NCI-H526 treated with DMSO at 0.1 percent for 48 hours (cell line): ENCODE data around the gene KRTAP5-11.
"Not testable (repeated sequence)": the region's sequence is repeated elsewhere in the genome, so short reads cannot be mapped to it uniquely, and the experiment has no call there.

Experiments used
- DNase-seq: peaks from one replicate; lab custom pipeline; 2025; lab: John Stamatoyannopoulos, UW

Gene KRTAP5-11

DNA sequence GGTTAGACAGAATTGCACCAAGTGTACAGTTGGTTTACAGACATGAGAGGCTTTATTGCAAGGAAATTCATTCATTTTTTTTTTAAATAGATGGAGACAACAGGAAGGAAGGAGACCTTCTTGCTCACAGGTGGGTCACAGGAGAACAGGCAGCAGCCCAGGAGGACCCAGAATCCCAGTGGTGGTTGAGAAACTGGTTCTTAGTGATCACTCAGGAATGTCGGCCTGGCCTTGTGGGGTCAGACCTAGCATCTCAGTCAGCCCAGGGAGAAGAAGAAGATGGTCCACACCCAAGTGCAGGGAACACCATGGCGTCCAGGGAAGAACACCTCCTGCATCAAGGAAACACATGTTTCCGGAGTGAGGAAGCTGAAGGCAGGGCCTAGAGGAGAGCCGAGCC is 849 bp downstream of the KRTAP5-11 start:
- DNase-seq, result no peak

DNA sequence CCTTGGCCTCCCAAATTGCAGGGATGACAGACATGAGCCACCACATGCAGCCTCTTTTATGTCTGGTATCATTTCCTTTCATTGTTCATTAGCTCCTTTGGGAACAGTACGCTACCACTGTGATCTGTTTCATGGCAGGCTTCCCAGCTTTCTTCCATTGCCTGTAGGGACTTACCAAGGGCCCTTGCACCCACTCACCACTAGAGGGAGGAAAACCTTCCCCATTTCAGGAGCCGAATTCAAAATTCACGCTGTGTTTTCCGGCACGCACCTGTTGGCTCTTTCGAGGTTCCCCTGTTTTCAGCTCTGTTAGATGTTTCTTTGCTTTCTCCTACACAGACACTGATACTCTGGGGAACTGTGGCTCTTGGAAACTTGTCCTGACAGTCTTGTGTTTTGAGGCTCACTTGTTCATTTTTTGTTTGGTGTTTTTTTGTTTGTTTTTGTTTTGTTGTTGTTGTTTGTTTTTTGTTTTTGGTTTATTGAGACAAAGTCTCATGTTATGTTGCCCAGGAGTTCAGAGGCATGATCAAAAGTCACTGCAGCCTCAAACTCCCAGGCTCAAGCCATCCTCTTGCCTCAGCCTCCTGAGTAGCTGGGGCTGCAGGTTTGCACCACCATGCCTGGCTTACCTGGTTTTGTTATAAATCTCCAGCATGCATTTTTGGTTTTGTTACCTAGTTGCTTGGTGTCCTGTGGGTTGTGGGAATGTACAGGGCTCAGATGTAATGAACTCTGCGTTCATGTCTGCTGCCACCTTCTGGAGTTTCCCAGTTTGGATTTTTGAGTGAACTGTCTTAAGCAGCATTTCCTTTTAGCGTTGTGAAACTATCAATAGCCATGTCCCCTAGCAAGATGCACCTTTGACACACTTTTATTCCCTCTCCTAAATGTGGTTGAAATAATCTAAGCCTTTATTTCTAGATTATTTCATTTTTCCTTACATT is 2.3 kb downstream of the KRTAP5-11 start:
- peak; percentile 64 for DNase-seq

DNA sequence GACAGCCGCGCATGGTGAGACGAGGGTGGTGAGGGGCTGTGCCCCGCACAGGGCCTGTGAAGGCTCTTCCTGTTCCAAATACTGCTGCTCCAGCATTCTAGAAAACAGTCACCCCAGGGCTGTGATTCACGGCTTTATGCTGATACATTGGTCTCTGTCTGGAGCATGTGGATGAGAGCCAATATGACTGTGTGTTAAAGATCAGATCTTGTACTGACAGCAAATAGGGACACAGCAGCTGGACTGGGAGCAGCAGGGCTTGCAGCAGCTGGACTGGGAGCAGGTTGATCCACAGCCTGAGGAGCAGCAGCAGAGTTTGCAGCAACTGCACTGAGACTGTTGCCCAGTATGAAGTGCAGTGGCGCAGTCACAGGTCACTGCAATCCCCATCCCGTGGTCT is 3.2 kb downstream of the KRTAP5-11 start:
- DNase-seq, result not testable (repeated sequence)

DNA sequence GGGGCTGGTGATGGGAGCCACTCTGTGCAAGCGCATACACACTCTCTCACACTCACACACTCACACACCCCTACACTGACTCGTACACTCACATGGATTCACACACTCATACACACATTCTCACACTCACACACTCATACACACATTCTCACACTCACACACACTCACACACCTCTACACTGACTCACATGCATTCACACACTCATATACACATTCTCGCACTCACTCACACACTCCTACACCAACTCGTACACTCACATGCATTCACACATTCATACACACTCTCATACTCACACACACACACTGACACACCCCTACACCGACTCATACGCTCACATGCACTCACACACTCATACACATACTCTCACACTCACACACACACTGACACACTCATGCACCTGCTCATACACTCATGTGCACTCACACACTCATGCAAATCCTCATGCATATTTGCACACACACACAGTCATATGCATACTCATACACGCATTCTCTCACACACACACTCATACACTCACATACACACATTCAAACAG is 5.1 kb downstream of the KRTAP5-11 start:
- DNase-seq, result no peak

DNA sequence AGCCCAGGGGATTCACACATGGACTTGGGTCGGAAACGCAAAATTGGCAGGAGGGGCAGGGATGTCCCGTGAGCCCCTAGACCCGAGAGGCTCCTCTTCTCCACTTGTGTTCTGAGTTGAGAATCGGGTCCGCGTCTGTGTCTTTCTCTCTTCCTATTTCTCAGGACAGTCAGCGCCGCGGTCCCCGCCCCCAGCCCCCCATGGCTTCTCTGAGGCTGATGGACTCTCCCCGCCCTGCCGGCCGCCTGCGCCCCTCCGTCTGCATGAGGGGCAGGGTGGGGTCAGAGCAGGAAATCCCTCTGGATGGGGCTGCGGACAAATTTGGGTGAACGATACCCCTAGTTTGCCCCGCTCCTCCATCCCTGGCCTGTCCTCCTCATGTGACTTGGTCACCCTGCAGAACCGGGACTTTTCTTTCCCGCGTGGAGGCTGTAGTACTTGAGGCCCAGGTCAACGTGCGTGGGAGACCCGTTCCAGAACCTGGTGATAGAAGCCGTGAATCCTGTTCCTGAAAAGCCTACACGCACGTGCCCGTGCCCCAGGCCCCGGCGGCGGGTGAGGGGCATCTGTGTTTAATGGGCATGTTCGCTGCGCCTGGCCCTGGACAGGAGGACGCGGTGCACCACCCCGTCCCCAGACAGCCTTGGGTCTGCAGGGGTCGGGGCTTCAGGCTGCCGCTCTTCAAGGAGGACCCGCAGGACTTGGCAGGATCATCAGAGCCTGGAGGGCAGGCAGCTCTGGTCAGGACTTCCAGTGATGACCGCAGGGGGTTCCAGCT is 5.8 kb downstream of the KRTAP5-11 start:
- not testable (repeated sequence) for DNase-seq

DNA sequence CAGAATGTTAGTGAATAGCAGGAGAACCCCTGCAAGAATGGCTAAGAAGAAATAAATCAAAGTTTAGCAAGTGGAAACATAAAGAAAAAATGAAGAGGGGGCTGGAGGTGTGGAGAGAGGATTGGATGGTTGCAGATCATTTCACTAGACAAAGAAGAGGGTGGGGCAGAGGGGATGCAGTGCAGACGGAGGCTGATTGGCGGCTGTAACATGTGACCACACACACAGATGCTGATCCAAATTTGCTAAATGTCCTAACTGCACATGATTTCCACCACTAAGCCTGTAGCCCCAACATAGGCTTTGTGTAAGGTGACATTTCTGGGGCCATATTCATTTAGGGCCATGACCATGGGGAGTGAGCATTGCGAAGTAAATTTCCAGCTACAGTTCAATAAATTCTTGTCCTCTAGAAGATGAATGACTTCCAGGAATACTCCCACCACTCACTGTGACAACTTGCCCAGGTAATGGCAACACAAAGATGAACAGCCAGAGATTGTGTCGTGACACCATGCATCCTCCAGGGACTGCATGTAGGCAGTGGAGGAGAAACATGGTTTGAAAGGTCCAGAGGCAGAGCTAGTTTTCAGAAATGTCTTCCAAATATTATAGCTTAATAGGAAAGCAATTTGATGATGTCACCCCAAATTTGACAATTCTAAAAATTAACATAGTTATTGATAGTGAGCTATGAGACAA is 6.8 kb downstream of the KRTAP5-11 start:
- no peak for DNase-seq

DNA sequence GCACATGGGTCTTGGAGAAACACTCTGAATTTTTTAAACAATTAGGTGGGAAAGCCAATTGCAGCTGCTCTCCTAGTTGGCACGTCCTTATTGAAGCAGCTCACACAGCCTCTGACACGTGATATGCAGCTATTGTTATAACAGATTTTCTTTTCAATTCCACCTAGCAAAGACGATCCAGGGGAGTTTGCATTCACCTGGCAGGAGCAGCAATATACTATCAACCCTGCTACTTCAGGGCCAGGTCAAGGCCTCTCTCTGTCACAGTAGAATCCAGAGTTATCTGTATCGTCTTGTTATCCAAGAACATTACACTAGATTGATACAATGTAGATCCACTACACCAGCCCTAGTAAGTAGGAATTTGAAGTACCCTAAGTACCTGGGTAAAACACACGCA is 8.3 kb downstream of the KRTAP5-11 start:
- no peak for DNase-seq

DNA sequence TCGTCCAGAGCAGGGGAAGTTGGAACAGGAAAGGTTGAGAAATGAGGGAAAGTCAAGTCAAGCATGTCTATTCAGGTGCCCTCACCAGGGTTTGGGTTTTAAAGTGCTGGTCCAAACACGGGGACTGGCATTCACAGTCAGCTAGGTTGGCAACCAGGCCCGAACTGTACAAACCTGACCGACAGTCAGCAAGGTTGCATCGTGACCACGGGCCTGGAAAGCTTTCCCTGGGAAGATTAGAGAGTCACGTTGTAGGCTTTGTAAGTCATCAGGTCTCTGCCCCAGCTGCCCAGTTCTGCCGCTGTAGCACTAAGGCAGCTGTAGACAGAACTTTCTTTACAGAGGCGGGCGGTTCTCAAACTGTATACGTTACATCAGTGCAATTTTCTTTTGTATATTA is 9.9 kb downstream of the KRTAP5-11 start:
- no peak for DNase-seq

DNA sequence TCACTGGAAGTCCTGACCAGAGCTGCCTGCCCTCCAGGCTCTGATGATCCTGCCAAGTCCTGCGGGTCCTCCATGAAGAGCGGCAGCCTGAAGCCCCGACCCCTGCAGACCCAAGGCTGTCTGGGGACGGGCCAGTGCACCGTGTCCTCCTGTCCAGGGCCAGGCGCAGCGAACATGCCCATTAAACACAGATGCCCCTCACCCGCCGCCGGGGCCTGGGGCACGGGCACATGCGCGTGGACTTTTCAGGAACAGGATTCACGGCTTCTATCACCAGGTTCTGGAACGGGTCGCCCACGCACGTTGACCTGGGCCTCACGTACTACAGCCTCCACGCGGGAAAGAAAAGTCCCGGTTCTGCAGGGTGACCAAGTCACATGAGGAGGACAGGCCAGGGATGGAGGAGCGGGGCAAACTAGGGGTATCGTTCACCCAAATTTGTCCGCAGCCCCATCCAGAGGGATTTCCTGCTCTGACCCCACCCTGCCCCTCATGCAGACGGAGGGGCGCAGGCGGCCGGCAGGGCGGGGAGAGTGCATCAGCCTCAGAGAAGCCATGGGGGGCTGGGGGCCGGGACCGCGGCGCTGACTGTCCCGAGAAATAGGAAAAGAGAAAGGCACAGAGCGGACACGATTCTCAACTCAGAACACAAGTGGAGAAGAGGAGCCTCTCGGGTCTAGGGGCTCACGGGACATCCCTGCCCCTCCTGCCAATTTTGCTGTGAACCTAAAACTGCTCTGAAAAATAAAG is 11.4 kb downstream of the KRTAP5-11 start:
- DNase-seq, result not testable (repeated sequence)

DNA sequence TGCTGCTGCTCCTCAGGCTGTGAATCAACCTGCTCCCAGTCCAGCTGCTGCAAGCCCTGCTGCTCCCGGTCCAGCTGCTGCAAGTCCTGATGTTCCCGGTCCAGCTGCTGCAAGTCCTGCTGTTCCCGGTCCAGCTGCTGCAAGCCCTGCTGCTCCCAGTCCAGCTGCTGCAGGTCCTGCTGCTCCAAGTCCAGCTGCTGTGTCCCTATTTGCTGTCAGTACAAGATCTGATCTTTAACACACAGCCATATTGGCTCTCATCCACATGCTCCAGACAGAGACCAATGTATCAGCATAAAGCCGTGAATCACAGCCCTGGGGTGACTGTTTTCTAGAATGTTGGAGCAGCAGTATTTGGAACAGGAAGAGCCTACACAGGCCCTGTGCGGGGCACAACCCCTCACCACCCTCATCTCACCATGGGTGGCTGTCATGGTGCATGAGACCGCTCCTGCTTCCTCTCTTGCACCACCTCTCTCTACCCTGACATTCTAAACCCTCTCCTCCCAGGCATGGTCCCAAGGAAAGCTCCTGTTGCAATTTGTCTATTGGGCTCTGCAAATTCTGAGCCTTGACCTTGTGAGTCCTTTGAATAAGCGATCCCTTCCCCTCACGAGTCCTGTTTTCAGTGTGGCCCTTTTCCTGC is 13.8 kb downstream of the KRTAP5-11 start:
- no peak for DNase-seq

DNA sequence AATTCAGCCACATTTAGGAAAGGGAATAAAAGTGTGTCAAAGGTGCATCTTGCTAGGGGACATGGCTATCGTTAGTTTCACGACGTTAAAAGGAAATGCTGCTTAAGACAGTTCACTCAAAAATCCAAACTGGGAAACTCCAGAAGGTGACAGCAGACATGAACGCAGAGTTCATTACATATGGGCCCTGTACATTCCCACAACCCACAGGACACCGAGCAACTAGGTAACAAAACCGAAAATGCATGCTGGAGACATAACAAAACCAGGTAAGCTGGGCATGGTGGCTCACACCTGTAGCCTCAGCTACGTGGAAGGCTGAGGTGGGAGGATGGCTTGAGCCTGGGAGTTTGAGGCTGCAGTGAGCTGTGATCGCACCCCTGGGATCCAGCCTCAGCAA is 15.0 kb downstream of the KRTAP5-11 start:
- DNase-seq, result not testable (repeated sequence)

DNA sequence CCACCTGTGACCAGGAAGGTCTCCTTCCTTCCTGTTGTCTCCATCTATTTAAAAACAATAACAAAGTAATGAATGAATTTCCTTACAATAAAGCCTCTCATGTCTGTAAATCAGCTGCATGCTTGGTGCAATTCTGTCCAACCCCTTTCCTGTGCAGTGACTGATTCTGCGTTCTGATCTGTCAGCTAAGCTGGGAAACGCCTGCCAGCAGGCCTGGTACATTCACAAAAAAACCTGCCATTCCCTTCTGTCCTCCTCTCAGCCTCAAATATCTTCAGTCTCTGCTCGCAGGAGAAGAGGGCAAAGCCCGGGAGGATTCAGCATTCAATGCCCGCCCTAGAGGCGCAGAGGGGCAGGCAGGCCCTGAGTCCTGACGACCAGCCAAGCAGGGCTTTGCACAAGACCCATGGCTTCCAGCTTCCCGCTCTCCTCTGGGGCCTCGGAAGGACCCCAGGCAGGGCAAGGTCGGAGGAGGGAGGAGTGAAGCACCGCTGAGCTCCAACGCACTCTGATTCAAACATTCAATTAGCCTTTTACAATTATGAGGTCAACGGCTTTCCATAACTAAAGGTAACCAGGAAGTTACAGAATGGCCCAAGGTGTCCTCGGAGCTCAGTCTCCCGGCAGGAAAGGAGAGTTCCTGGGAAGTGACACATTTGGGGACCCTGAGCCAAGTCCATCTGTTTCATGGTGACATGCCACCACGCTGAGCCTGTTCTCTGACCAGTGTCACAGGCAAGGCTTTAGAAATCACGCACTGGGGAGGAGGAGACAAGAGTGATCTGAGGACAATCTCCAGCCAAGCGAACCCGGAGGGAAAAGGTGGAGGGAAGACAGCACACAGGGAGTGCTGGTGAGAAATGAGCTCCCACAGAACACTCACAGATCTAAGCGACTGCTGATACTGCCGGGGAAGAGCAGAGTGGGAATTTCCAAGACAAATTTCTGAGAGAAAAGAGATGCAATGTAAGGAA is 15.8 kb downstream of the KRTAP5-11 start:
- not testable (repeated sequence) for DNase-seq

DNA sequence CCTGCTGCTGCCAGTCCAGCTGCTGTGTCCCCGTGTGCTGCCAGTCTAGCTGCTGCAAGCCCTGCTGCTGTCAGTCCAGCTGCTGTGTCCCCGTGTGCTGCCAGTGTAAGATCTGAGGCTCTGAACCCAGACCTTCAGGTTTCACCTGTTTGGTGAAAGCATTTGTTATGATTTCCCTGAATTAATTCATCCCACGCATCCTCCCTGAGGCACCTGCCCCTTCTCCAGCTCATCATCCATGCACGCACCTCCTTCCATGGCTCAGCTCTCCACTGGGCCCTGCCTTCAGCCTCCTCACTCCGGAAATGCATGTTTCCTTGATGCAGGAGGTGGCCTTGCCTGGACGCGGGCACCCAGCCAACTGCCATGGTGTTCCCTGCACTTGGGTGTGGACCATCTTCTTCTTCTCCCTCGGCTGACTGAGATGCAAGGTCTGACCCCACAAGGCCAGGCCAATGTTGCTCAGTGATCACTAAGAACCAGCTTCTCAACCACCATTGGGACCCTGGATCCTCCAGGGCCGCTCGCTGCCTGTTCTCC is 16.5 kb downstream of the KRTAP5-11 start:
- no peak for DNase-seq

DNA sequence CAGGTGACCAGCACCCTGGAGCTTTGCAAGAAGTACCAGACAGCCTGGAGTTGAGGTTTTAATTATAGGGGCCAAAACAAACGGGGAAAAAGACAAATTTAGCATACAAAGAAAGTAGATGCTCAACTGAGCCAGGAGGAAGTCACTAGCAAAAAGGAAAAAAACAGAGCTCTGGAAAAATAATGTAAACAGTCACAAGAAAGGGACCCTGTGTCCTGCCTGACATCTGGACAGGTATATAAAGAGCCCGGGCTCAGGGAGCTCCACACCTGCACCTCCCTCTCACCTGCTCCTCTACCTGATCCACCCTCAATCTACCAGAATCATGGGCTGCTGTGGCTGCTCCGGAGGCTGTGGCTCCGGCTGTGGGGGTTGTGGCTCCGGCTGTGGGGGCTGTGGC is 17.4 kb downstream of the KRTAP5-11 start, which contains the start of gene KRTAP5-10:
Gene KRTAP5-10 (plus strand): TSS at position 301 of the 400 bp plus-strand sequence. CDS start 25 bp downstream, at position 326.
- no peak for DNase-seq

DNA sequence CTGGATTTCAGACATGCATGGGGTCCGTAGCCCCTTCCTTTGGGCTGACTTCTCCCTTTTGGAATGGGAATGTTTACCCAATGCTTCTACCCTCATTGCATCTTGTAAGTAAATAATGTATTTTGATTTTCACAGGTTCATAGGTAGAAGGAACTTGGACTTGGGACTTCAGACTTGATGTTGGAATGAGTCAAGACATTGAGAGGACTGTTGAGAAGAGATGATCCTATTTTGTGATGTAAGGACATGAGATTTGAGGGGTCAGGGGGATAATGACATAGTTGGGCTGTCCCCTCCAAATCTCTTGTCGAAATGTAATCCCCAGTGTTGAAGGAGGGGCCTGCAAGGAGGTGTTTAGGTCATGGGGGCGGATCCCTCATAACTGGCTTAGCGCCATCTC is 18.2 kb downstream of the KRTAP5-11 start:
- no peak for DNase-seq

DNA sequence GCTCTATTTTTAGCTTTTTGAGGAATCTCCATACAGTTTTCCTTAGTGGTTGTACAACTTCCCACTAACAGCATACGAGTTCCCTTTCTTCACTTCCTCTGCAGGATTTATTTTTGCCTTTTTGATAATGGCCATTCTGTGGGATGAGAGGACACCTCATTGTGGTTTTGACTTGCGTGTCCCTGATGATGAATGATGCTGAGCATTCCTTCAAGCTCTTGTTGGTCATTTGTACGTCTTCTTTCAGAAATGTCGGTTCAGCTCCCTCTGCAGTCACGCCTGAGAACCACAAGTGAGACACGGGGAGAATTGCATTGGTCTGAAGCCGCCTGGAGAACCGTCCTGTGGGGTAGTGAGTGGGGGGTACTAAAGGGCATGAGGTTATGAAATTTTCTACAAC is 19.3 kb downstream of the KRTAP5-11 start:
- peak; percentile 20 for DNase-seq

DNA sequence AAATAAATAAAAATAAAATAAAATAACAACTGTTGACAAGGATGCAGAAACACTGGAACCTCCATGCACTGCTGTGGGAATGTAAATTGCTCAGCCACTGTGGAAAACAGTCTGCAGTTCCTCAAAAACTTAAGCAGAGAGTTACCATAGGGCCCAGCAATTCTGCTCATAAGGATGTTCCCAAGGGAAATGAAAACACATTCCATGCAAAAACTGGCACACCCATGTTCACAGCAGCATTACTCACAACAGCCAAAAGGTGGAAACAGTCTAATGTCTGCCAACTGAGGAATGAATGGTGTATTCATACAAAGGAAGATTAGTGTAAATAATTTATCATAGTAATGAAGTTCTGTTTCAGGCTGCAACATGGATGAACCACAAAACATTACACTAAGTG is 20.6 kb downstream of the KRTAP5-11 start:
- DNase-seq, result no peak

DNA sequence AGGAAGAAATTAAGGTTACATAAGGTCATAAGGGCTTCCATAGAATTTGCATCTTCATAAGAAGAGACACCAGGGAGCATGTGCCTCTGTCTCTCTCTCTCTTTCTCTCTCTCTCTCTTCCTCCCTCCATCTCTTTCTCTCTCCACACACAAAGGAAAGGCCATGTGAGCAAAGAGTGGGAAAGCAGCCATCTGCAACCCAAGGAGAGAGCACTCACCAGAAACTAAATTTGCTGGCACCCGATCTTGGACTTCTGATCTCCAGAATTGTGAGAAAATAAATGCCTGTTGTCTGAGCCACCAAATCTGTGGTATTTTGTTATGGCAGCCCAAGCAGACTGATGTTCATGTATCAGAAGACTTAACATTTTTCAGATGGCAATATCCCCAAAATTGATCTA is 23.7 kb downstream of the KRTAP5-11 start:
- DNase-seq, result no peak

DNA sequence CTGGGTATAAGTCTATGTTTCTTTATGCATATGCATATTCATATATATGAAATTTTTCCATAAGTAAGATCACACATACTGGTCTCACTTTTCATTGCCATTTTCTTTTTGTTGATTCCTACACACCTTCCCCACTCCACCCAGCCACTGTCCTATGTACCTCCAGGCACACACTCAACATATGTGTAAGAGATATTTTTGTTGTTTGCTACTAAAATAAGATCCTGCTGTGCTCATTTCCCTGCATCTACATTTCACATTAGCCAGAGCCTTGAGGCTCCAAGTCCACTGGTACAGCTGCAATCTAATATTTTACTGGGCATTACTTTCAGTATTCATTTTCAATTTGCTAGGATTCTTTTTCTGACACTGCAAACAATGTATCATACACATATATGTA is 25.4 kb downstream of the KRTAP5-11 start:
- no peak for DNase-seq
